IMR-90 (cell line): ENCODE data around the gene CTSC. TPM values are rescaled to one million over a fixed set of nuclear protein-coding genes. Genes with fewer than 3 reads are reported as not detected.

Experiments
- ATAC-seq: fragments of 200-7000 bp; cut with Tn5 transposase; 2 replicates; pipeline ENCODE4 v1.9.1; 2020; ENCODE audit warnings: low read depth, mild to moderate bottlenecking, moderate library complexity
- BruUV-seq: library from RNA; stranded (reverse); fragments of 400-500 nt; replicated peaks from 2 replicates; lab custom pipeline; 2021; lab: Mats Ljungman, UMichigan
- CTCF ChIA-PET: fragments of 300-600 bp; formaldehyde crosslinking; extraction: SDS; loops from one replicate; lab custom pipeline; 2021; ENCODE audit warnings: antibody characterized with exemption; lab: Yijun Ruan, JAX
- POLR2A ChIA-PET: fragments of 300-600 bp; sonication (Branson Sonifier 250); formaldehyde crosslinking; loops from one replicate; lab custom pipeline; 2022; ENCODE audit warnings: antibody characterized with exemption; ENCODE audit not compliant: unreplicated experiment; lab: Charles Lee
- DNase-seq: peaks from one replicate; pipeline ENCODE4 v3.0.0; 2013
- H2AFZ ChIP-seq: replicated peaks from 2 replicates; pipeline ENCODE3; 2013; ENCODE audit warnings: low read length, mild to moderate bottlenecking; ENCODE audit not compliant: poor library complexity
- H2AK5ac ChIP-seq: 2 replicates; pipeline ENCODE4 v1.6.1; 2013; ENCODE audit warnings: low read depth, low read length, inconsistent platforms
- H2AK9ac ChIP-seq: replicated peaks from 2 replicates; pipeline ENCODE3; 2013; ENCODE audit warnings: mild to moderate bottlenecking, low read depth, low read length, moderate library complexity; ENCODE audit not compliant: poor library complexity
- H2BK120ac ChIP-seq: 2 replicates; pipeline ENCODE4 v1.6.1; 2013; ENCODE audit warnings: low read depth, low read length, inconsistent platforms
- H2BK15ac ChIP-seq: 3 replicates; pipeline ENCODE4 v1.6.1; 2013; ENCODE audit warnings: low read depth, low read length, inconsistent platforms
- H2BK20ac ChIP-seq: 2 replicates; pipeline ENCODE4 v1.6.1; 2013; ENCODE audit warnings: low read depth, mild to moderate bottlenecking, inconsistent platforms, low read length, moderate library complexity
- H2BK5ac ChIP-seq: 2 replicates; pipeline ENCODE4 v1.6.1; 2013; ENCODE audit warnings: mild to moderate bottlenecking, low read depth, low read length, inconsistent platforms; ENCODE audit not compliant: poor library complexity, severe bottlenecking
- H3K14ac ChIP-seq: replicated peaks from 2 replicates; pipeline ENCODE4 v1.6.1; 2013; ENCODE audit warnings: low read depth, low read length, inconsistent platforms
- H3K18ac ChIP-seq: 2 replicates; pipeline ENCODE4 v1.6.1; 2013; ENCODE audit warnings: low read depth, low read length, control low read depth
- H3K23ac ChIP-seq: 2 replicates; pipeline ENCODE4 v1.6.1; 2013; ENCODE audit warnings: low read depth, low read length, inconsistent platforms
- H3K27ac ChIP-seq: 2 replicates; pipeline ENCODE4 v1.5.1; 2013; ENCODE audit warnings: mild to moderate bottlenecking, control low read depth, low read length; ENCODE audit not compliant: insufficient read depth
- H3K27me3 ChIP-seq: 2 replicates; pipeline ENCODE4 v1.6.1; 2013; ENCODE audit warnings: low read length; ENCODE audit not compliant: control insufficient read depth, insufficient read depth
- H3K36me3 ChIP-seq: 2 replicates; pipeline ENCODE4 v1.6.1; 2013; ENCODE audit warnings: low read length, mixed read lengths; ENCODE audit not compliant: control insufficient read depth, insufficient read depth
- H3K4ac ChIP-seq: 2 replicates; pipeline ENCODE4 v1.6.1; 2013; ENCODE audit warnings: low read depth, low read length, inconsistent platforms
- H3K4me1 ChIP-seq: 2 replicates; pipeline ENCODE4 v1.6.1; 2013; ENCODE audit warnings: low read length, mixed read lengths; ENCODE audit not compliant: control insufficient read depth, insufficient read depth
- H3K4me2 ChIP-seq: 2 replicates; pipeline ENCODE4 v1.6.1; 2013; ENCODE audit warnings: low read depth, mild to moderate bottlenecking, control low read depth, low read length, moderate library complexity
- H3K4me3 ChIP-seq: 2 replicates; pipeline ENCODE4 v1.5.1; 2013; ENCODE audit warnings: low read depth, mild to moderate bottlenecking, control low read depth, low read length, moderate library complexity; ENCODE audit not compliant: insufficient read depth
- H3K56ac ChIP-seq: 2 replicates; pipeline ENCODE4 v1.6.1; 2013; ENCODE audit warnings: low read length, inconsistent platforms; ENCODE audit not compliant: insufficient read depth; ENCODE audit errors: extremely low read depth
- H3K79me1 ChIP-seq, 2 experiments: 2 replicates each; pipeline ENCODE4 v1.6.1; 2013; ENCODE audit warnings: low read length in 2 of 2, inconsistent platforms in 1 of 2, low read depth in 1 of 2
- H3K9ac ChIP-seq: 2 replicates; pipeline ENCODE4 v1.6.1; 2013; ENCODE audit warnings: low read depth, low read length, control low read depth
- H3K9me1 ChIP-seq: 2 replicates; pipeline ENCODE4 v1.6.1; 2013; ENCODE audit warnings: low read length, inconsistent platforms; ENCODE audit not compliant: insufficient read depth
- H3K9me3 ChIP-seq: 2 replicates; pipeline ENCODE4 v1.6.1; 2013; ENCODE audit warnings: low read length; ENCODE audit not compliant: control insufficient read depth, insufficient read depth
- H4K20me1 ChIP-seq: 2 replicates; pipeline ENCODE4 v1.6.1; 2013; ENCODE audit warnings: low read length, inconsistent platforms; ENCODE audit not compliant: insufficient read depth
- H4K5ac ChIP-seq: 2 replicates; pipeline ENCODE4 v1.6.1; 2013; ENCODE audit warnings: mild to moderate bottlenecking, low read depth, low read length, control low read depth
- H4K8ac ChIP-seq, 2 experiments: 2 replicates each; pipeline ENCODE4 v1.6.1; 2013; ENCODE audit warnings: low read depth in 2 of 2, low read length in 2 of 2, control low read depth in 1 of 2, inconsistent platforms in 1 of 2
- H4K91ac ChIP-seq: 2 replicates; pipeline ENCODE4 v1.6.1; 2013; ENCODE audit warnings: low read depth, low read length, inconsistent platforms; ENCODE audit not compliant: insufficient read depth
- BHLHE40 ChIP-seq: fragments of 150-350 bp; IDR thresholded peaks from 2 replicates; pipeline ENCODE4 v1.6.1; 2016; ENCODE audit warnings: mild to moderate bottlenecking, low read depth, low read length
- CEBPB ChIP-seq: IDR thresholded peaks from 2 replicates; pipeline ENCODE4 v1.6.1; 2012; ENCODE audit warnings: low read depth, low read length, improper control_type of control experiment
- CHD1 ChIP-seq: IDR thresholded peaks from 2 replicates; pipeline ENCODE4 v1.6.1; 2012; ENCODE audit warnings: low read depth, low read length, improper control_type of control experiment
- FOS ChIP-seq: fragments of 150-350 bp; IDR thresholded peaks from 2 replicates; pipeline ENCODE4 v1.6.1; 2016; ENCODE audit warnings: low read depth, low read length
- MAFK ChIP-seq: IDR thresholded peaks from 2 replicates; pipeline ENCODE4 v1.6.1; 2012; ENCODE audit warnings: low read depth, low read length, improper control_type of control experiment
- MAZ ChIP-seq: IDR thresholded peaks from 2 replicates; pipeline ENCODE4 v1.6.1; 2012; ENCODE audit warnings: low read depth, mild to moderate bottlenecking, low read length, improper control_type of control experiment, moderate library complexity, borderline replicate concordance
- MXI1 ChIP-seq: IDR thresholded peaks from 2 replicates; pipeline ENCODE4 v1.6.1; 2012; ENCODE audit warnings: low read depth, mild to moderate bottlenecking, low read length, moderate library complexity, borderline replicate concordance
- NFE2L2 ChIP-seq: fragments of 150-350 bp; IDR thresholded peaks from 2 replicates; pipeline ENCODE4 v1.6.1; 2016; ENCODE audit warnings: low read depth, mild to moderate bottlenecking, low read length
- RAD21 ChIP-seq: IDR thresholded peaks from 2 replicates; pipeline ENCODE4 v1.6.1; 2012; ENCODE audit warnings: low read length, improper control_type of control experiment
- RCOR1 ChIP-seq: IDR thresholded peaks from 2 replicates; pipeline ENCODE4 v1.6.1; 2012; ENCODE audit warnings: mild to moderate bottlenecking, low read length, improper control_type of control experiment; ENCODE audit not compliant: insufficient replicate concordance
- RFX5 ChIP-seq: IDR thresholded peaks from 2 replicates; pipeline ENCODE4 v1.8.0; 2012; ENCODE audit warnings: low read depth, mild to moderate bottlenecking, low read length, moderate library complexity
- SMC3 ChIP-seq: fragments of 150-350 bp; IDR thresholded peaks from 2 replicates; pipeline ENCODE4 v1.6.1; 2016; ENCODE audit warnings: low read depth, mild to moderate bottlenecking, antibody characterized with exemption, low read length, moderate library complexity
- WGBS, 2 experiments: methylation state at CpG; one replicate each; pipeline versions ENCODE4 v1.1.5 to v1.1.7; 2013; ENCODE audit warnings: missing lambda C conversion rate in 2 of 2; ENCODE audit not compliant: insufficient read length in 1 of 2; ENCODE audit errors: extremely low coverage in 2 of 2; 5-methylcytosine and 5-hydroxymethylcytosine counted together
- dilution Hi-C: fragments of 300-500 bp; cut with HindIII; formaldehyde crosslinking; loops from one replicate; pipeline ENCODE4 v1.14.3; 2018; ENCODE audit warnings: low sequenced_read_pairs; ENCODE audit not compliant: unreplicated experiment
- in situ Hi-C: fragments of 300-500 bp; cut with MboI; formaldehyde crosslinking; loops from 3 replicates; pipeline ENCODE4 v1.14.3; 2019; ENCODE audit warnings: low sequenced_read_pairs, inconsistent platforms, mixed read lengths
- intact Hi-C: fragments of 100-400 bp; cut with micrococcal nuclease; formaldehyde crosslinking; loops from 2 replicates; pipeline ENCODE4 v1.10.0; 2022
- polyA plus RNA-seq, 3 experiments: library from polyadenylated mRNA; depleted of rRNA; stranded (reverse); fragments of >200 nt; gene quantifications; 2 replicates each; pipeline ENCODE4 v1.2.3, GENCODE V29; 2012; ENCODE audit warnings: low replicate concordance in 1 of 3
- total RNA-seq: library from RNA; depleted of rRNA; stranded (reverse); fragments of >200 nt; gene quantifications from 2 replicates; pipeline ENCODE4 v1.2.3, GENCODE V29; 2012
- TF ChIP-seq, protein P1 (sequence below): conservative IDR thresholded peaks from 2 replicates; pipeline ENCODE4 v1.5.1; 2012; ENCODE audit warnings: mild to moderate bottlenecking, low read depth, low read length, improper control_type of control experiment
- TF ChIP-seq, protein P2 (sequence below): fragments of 150-350 bp; IDR thresholded peaks from 2 replicates; pipeline ENCODE4 v1.6.1; 2016; ENCODE audit warnings: low read depth, mild to moderate bottlenecking, low read length, moderate library complexity, borderline replicate concordance

Gene CTSC
- total and polyA plus RNA-seq, 2 of the 4 experiments (the other 2 are of a cell fraction) = 208 to 299 TPM

DNA sequence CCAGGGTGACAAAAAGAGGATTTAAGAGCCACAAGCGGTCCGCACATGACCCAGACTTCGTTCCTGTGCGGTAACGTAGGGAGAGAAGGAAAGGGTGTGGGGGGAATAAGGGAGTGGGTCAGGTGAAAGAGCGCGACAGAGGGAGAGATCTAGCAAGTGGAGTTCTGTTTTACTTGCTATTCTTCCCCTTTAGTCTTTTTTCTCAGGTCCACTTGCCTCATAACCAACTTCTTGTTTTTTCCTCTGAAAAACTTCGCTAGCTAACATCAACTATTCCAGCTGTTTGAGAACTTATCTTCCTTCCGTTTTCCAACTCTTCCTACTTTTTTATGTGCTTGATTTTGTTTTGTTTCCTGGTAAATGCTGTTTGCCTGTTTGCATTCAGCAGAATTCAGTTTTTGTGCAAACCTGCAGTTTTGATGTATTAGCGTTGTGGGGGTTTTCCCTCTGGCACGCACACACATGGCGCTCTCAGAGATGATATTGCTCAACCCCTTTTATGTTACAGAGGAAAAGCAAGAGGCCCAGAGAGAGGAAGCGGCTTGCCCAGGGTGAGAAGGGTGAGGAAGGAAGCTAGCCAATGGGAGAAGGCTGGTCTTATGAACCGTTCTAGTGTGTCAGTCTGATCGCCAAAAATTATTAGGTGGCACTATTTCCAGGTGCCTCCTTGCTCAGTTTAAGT is 592 bp upstream of the CTSC start:
- Histone ChIP-seq H3K9ac (peak overlapping the region; percentile 86), H2BK20ac (peak overlapping the region; percentile 76), H3K9me1 (peaks cover 3% of the 10 kb centered on the region; the same call in 1 of the 2 replicates), H3K9me3 (no peaks in the 10 kb centered on the region), H3K4ac (peak overlapping the region; percentile 84), H3K36me3 (peaks cover 13% of the 10 kb centered on the region), H2BK120ac (peak overlapping the region; percentile 86), H3K79me1 (peaks cover 14 to 51% of the 10 kb centered on the region in 2 experiments), H3K4me3 (peak overlapping the region; percentile 96), H3K27me3 (no peaks in the 10 kb centered on the region), H2AK5ac (peak overlapping the region; percentile 69), H3K56ac (peak overlapping the region; percentile 94), H3K23ac (peak overlapping the region; percentile 86), H2BK5ac (peak overlapping the region; percentile 85), H4K8ac (peak overlapping the region; percentile 80 to 87), H2AFZ (peak overlapping the region; percentile 89), H4K20me1 (peaks cover 11% of the 10 kb centered on the region), H2AK9ac (no peak overlapping the region), H2BK15ac (peak overlapping the region; percentile 86), H3K18ac (peak overlapping the region; percentile 92), H3K4me1 (peaks cover 2% of the 10 kb centered on the region), H3K14ac (peak overlapping the region; percentile 59), H3K4me2 (peak overlapping the region; percentile 82), H4K91ac (peak overlapping the region; percentile 77), H3K27ac (peak overlapping the region; percentile 90), H4K5ac (peak overlapping the region; percentile 71)
- dilution Hi-C loops = no loop called here
- POLR2A ChIA-PET = interaction anchor here (0.6 to 2.1 kb wide), 13 partner anchors 9 to 209 kb away, joined by 3 to 6 read pairs (median 3); no protein-coding TSS in a partner anchor
- TF ChIP-seq RFX5 (no peak), NFE2L2 (no peak), MXI1 (peak; percentile 81), MAFK (no peak), CEBPB (peak; percentile 97), RAD21 (no peak), MAZ (no peak), SMC3 (no peak), RCOR1 (no peak), CHD1 (no peak), FOS (no peak), BHLHE40 (peak; percentile 33; the same call in 1 of the 2 replicates)
- TF ChIP-seq, protein P1, sequence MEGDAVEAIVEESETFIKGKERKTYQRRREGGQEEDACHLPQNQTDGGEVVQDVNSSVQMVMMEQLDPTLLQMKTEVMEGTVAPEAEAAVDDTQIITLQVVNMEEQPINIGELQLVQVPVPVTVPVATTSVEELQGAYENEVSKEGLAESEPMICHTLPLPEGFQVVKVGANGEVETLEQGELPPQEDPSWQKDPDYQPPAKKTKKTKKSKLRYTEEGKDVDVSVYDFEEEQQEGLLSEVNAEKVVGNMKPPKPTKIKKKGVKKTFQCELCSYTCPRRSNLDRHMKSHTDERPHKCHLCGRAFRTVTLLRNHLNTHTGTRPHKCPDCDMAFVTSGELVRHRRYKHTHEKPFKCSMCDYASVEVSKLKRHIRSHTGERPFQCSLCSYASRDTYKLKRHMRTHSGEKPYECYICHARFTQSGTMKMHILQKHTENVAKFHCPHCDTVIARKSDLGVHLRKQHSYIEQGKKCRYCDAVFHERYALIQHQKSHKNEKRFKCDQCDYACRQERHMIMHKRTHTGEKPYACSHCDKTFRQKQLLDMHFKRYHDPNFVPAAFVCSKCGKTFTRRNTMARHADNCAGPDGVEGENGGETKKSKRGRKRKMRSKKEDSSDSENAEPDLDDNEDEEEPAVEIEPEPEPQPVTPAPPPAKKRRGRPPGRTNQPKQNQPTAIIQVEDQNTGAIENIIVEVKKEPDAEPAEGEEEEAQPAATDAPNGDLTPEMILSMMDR = no peak
- TF ChIP-seq, protein P2, sequence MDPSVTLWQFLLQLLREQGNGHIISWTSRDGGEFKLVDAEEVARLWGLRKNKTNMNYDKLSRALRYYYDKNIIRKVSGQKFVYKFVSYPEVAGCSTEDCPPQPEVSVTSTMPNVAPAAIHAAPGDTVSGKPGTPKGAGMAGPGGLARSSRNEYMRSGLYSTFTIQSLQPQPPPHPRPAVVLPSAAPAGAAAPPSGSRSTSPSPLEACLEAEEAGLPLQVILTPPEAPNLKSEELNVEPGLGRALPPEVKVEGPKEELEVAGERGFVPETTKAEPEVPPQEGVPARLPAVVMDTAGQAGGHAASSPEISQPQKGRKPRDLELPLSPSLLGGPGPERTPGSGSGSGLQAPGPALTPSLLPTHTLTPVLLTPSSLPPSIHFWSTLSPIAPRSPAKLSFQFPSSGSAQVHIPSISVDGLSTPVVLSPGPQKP = no peak
- intact Hi-C loops = loop anchor here (1.0 to 2.0 kb wide), 4 partner anchors 64 to 206 kb away; no protein-coding TSS in a partner anchor
- peak; percentile 84 for DNase-seq
- BruUV-seq = TSS peak; percentile 53
- 0% methylated on average over 3 of the region's 15 CpGs; no CpG with 5 or more reads in 1 of the 2 experiments for WGBS, 2 experiments
- peak; percentile 64 for ATAC-seq
- in situ Hi-C loops = no loop called here
- CTCF ChIA-PET = interaction anchor here (0.6 to 1.2 kb wide), 4 partner anchors 64 to 329 kb away, joined by 3 to 4 read pairs (median 4); no protein-coding TSS in a partner anchor
